BE2C (cell line): ENCODE results near the gene TUFT1.
A peak's percentile ranks its signal among the peaks of the same experiment; 100 is the strongest.
"Not testable (repeated sequence)": the region's sequence is repeated elsewhere in the genome, so short reads cannot be mapped to it uniquely, and the experiment has no call there.

ENCODE experiments used
- DNase-seq: peaks from one replicate; pipeline ENCODE4 v3.0.0-alpha.2; 2020
- H3K27me3 ChIP-seq: fragments of 250-450 bp; sonication (Bioruptor Pico); 2 replicates; pipeline ENCODE4 v1.5.1; 2020; ENCODE audit warnings: mild to moderate bottlenecking
- H3K36me3 ChIP-seq: fragments of 250-450 bp; sonication (Bioruptor Pico); 2 replicates; pipeline ENCODE4 v1.5.1; 2020; ENCODE audit warnings: mild to moderate bottlenecking
- H3K4me1 ChIP-seq: fragments of 250-450 bp; sonication (Bioruptor Pico); 2 replicates; pipeline ENCODE4 v1.5.1; 2020
- H3K4me3 ChIP-seq: 2 replicates; pipeline ENCODE4 v1.5.1; 2011; ENCODE audit warnings: low read depth, low read length
- H3K9me3 ChIP-seq: fragments of 250-450 bp; sonication (Bioruptor Pico); 2 replicates; pipeline ENCODE4 v1.5.1; 2020
- CTCF ChIP-seq: IDR thresholded peaks from 2 replicates; pipeline ENCODE4 v1.5.1; 2012; ENCODE audit warnings: mild to moderate bottlenecking, low read depth, low read length

The TUFT1 gene

DNA sequence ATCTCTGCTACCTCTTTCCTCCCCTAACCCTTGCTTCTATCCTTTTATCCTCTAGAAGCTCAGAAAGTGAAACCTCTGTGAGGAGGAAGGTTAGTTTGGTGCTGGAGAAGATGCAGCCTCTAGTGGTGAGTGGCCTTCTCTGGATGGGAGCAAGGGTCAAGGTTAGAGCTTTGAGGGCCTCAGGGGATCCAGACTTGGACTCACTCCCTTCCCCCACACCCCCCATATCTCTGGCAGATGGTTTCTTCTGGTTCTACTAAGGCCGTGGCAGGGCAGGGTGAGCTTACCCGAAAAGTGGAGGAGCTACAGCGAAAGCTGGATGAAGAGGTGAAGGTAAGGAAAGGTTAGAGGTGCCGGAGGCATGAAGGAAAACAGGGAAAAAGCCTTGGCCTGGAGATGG is 19.8 kb upstream of the TUFT1 start:
- DNase-seq, result no peak
- no peak overlapping the region for H3K4me3 ChIP-seq
- H3K9me3 ChIP-seq, result no peaks in the 10 kb centered on the region
- TF ChIP-seq CTCF, result peak; percentile 1; the same call in 1 of the 2 replicates
- H3K4me1 ChIP-seq, result no peaks in the 10 kb centered on the region
- H3K27me3 ChIP-seq, result no peaks in the 10 kb centered on the region; the same call in 1 of the 2 replicates
- no peaks in the 10 kb centered on the region for H3K36me3 ChIP-seq

- not testable (repeated sequence) for H3K4me3 ChIP-seq, H3K27me3 ChIP-seq, H3K9me3 ChIP-seq, H3K4me1 ChIP-seq, DNase-seq, H3K36me3 ChIP-seq
Measured at GRCh38 chr1:151522427-151522826, 17.7 kb upstream of the TUFT1 start.

GRCh38 chr1:151523326-151523725 is 16.8 kb upstream of the TUFT1 start:
- no peak overlapping the region for H3K4me3 ChIP-seq

DNA sequence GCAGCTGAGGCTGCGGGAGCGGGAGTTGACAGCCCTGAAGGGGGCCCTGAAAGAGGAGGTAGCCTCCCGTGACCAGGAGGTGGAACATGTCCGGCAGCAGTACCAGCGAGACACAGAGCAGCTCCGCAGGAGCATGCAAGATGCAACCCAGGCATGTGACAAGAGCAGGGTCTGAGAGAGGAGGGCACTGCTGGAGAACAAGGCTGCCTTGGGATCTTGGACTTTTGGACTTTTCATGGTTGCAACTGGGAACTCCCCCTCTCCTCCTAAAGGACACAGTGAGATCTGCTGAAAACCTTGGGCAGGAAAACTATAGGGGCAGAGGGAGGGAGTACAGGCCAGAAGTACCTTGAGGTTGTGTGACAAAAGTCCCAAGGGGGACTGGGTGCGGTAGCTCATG is 15.4 kb upstream of the TUFT1 start:
- no peak for TF ChIP-seq CTCF
- Histone ChIP-seq H3K4me1 (peaks cover 4% of the 10 kb centered on the region), H3K9me3 (no peaks in the 10 kb centered on the region), H3K36me3 (no peaks in the 10 kb centered on the region), H3K4me3 (no peak overlapping the region), H3K27me3 (no peaks in the 10 kb centered on the region; the same call in 1 of the 2 replicates)
- DNase-seq, result no peak

More at GRCh38 chr1:151523326-151523725, 16.8 kb upstream of the TUFT1 start:
- TF ChIP-seq CTCF, result no peak
- H3K4me1 ChIP-seq, result peaks cover 4% of the 10 kb centered on the region
- H3K9me3 ChIP-seq, result no peaks in the 10 kb centered on the region
- DNase-seq, result no peak
- no peaks in the 10 kb centered on the region for H3K36me3 ChIP-seq
- no peaks in the 10 kb centered on the region; the same call in 1 of the 2 replicates for H3K27me3 ChIP-seq

GRCh38 chr1:151526735-151527525 is 13.2 kb upstream of the TUFT1 start:
- H3K27me3 ChIP-seq, result no peaks in the 10 kb centered on the region; the same call in 1 of the 2 replicates
- H3K36me3 ChIP-seq, result no peaks in the 10 kb centered on the region

DNA sequence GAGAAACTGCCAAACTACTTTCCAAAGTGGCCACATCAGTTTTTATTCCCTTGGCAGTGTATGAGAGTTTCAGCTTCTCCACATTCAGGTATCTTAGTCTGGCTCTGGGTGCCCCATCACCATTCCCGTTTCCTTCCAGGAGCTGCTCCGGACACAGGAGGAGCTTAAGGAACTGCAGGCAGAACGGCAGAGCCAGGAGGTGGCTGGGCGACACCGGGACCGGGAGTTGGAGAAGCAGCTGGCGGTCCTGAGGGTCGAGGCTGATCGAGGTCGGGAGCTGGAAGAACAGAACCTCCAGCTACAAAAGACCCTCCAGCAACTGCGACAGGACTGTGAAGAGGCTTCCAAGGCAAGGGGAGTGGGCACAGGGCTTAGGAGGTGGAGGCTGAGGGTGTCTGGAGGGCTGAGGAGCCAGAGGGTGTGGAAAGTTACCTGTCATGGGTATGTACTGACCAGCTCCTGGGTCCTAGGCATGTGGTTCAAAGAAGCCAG is 10.9 kb upstream of the TUFT1 start:
- no peak overlapping the region for H3K4me3 ChIP-seq
- H3K36me3 ChIP-seq, result no peaks in the 10 kb centered on the region
- H3K9me3 ChIP-seq, result no peaks in the 10 kb centered on the region
- DNase-seq, result no peak
- H3K4me1 ChIP-seq, result peaks cover 4% of the 10 kb centered on the region
- no peak for TF ChIP-seq CTCF
- H3K27me3 ChIP-seq, result no peaks in the 10 kb centered on the region

More at GRCh38 chr1:151526735-151527525, 13.2 kb upstream of the TUFT1 start:
- H3K9me3 ChIP-seq, result no peaks in the 10 kb centered on the region
- H3K4me3 ChIP-seq, result no peak overlapping the region
- TF ChIP-seq CTCF, result no peak
- peaks cover 4% of the 10 kb centered on the region for H3K4me1 ChIP-seq
- peak; percentile 63 for DNase-seq
